Measurements from ENCODE around the gene VPS13A.

The VPS13A gene

GRCh38 chr9:77158772-77159513 is 18.4 kb upstream of the VPS13A start:
- WGBS (ENCODE audit: extremely low coverage, insufficient coverage, insufficient read length) = no CpG with 5 or more reads among the region's 6 CpGs

GRCh38 chr9:77161191-77161590 is 16.1 kb upstream of the VPS13A start:
- H3K4me3 ChIP-seq (ENCODE audit: low read depth, low read length) = no peak overlapping the region
- no peaks in the 10 kb centered on the region for H3K79me1 ChIP-seq (ENCODE audit: low read length)
- no peak overlapping the region for H3K23ac ChIP-seq (ENCODE audit: low read length)
- DNase-seq = no peak
- H4K91ac ChIP-seq (ENCODE audit: low read depth, low read length) = no peak overlapping the region
- no peak overlapping the region for H2BK5ac ChIP-seq (ENCODE audit: low read depth, low read length, poor library complexity)
- no peak overlapping the region for H4K12ac ChIP-seq (ENCODE audit: low read depth, low read length)
- H4K8ac ChIP-seq (ENCODE audit: low read depth, low read length) = no peak overlapping the region
- no peak overlapping the region for H3K4me2 ChIP-seq (ENCODE audit: low read length)
- H3K36me3 ChIP-seq (ENCODE audit: control insufficient read depth in 1 of 2, insufficient read depth in 2 of 2, low read length in 2 of 2) = no peaks in the 10 kb centered on the region
- H3K9ac ChIP-seq (ENCODE audit: low read length) = no peak overlapping the region
- no peaks in the 10 kb centered on the region for H3K27me3 ChIP-seq (ENCODE audit: insufficient read depth, low read length)
- WGBS (ENCODE audit: extremely low coverage, insufficient coverage, insufficient read length) = no CpG with 5 or more reads among the region's 3 CpGs
- H2BK12ac ChIP-seq (ENCODE audit: low read length) = no peak overlapping the region
- no peaks in the 10 kb centered on the region for H3K4me1 ChIP-seq (ENCODE audit: control insufficient read depth in 1 of 2, insufficient read depth in 2 of 2, low read length in 2 of 2)
- no peak overlapping the region for H2AFZ ChIP-seq (ENCODE audit: insufficient read depth, low read length, poor library complexity)
- no peak overlapping the region for H2BK120ac ChIP-seq (ENCODE audit: insufficient read depth, low read length, poor library complexity)
- no peak overlapping the region for H3K14ac ChIP-seq (ENCODE audit: low read length)
- H3K9me3 ChIP-seq (ENCODE audit: insufficient read depth, low read depth, low read length) = no peaks in the 10 kb centered on the region
- no peak overlapping the region for H2AK5ac ChIP-seq (ENCODE audit: low read length)
- no peaks in the 10 kb centered on the region for H3K79me2 ChIP-seq (ENCODE audit: control insufficient read depth, insufficient read depth, low read length, poor library complexity)
- no peak overlapping the region for H3K27ac ChIP-seq (ENCODE audit: low read depth, low read length)
- no peak overlapping the region for H3K4ac ChIP-seq (ENCODE audit: low read depth, low read length)
- H3K18ac ChIP-seq (ENCODE audit: low read length) = no peak overlapping the region

More at GRCh38 chr9:77158772-77159513, 18.4 kb upstream of the VPS13A start:
- Histone ChIP-seq H2BK120ac (ENCODE audit: insufficient read depth, low read length, poor library complexity) (no peak overlapping the region), H3K79me1 (ENCODE audit: low read length) (no peaks in the 10 kb centered on the region), H3K79me2 (ENCODE audit: control insufficient read depth, insufficient read depth, low read length, poor library complexity) (no peaks in the 10 kb centered on the region), H2AK5ac (ENCODE audit: low read length) (no peak overlapping the region), H2BK12ac (ENCODE audit: low read length) (no peak overlapping the region), H3K4me3 (ENCODE audit: low read depth, low read length) (no peak overlapping the region), H2BK5ac (ENCODE audit: low read depth, low read length, poor library complexity) (peak overlapping the region; percentile 31), H3K23ac (ENCODE audit: low read length) (no peak overlapping the region), H3K4me2 (ENCODE audit: low read length) (no peak overlapping the region), H3K36me3 (ENCODE audit: control insufficient read depth in 1 of 2, insufficient read depth in 2 of 2, low read length in 2 of 2) (no peaks in the 10 kb centered on the region), H3K14ac (ENCODE audit: low read length) (no peak overlapping the region), H4K8ac (ENCODE audit: low read depth, low read length) (peak overlapping the region; percentile 28), H2AFZ (ENCODE audit: insufficient read depth, low read length, poor library complexity) (no peak overlapping the region), H3K27me3 (ENCODE audit: insufficient read depth, low read length) (no peaks in the 10 kb centered on the region), H3K9me3 (ENCODE audit: insufficient read depth, low read depth, low read length) (no peaks in the 10 kb centered on the region), H3K9ac (ENCODE audit: low read length) (no peak overlapping the region), H3K27ac (ENCODE audit: low read depth, low read length) (no peak overlapping the region), H4K91ac (ENCODE audit: low read depth, low read length) (no peak overlapping the region), H4K12ac (ENCODE audit: low read depth, low read length) (no peak overlapping the region), H3K4ac (ENCODE audit: low read depth, low read length) (no peak overlapping the region), H3K4me1 (ENCODE audit: control insufficient read depth in 1 of 2, insufficient read depth in 2 of 2, low read length in 2 of 2) (no peaks in the 10 kb centered on the region), H3K18ac (ENCODE audit: low read length) (no peak overlapping the region)
- DNase-seq = peak in 1 of 2 donors; percentile 20

- H3K4me1 ChIP-seq (ENCODE audit: control insufficient read depth in 1 of 2, insufficient read depth in 2 of 2, low read length in 2 of 2) = no peaks in the 10 kb centered on the region
- no peak overlapping the region for H4K12ac ChIP-seq (ENCODE audit: low read depth, low read length)
- no peak overlapping the region for H3K23ac ChIP-seq (ENCODE audit: low read length)
- no peak overlapping the region for H3K9ac ChIP-seq (ENCODE audit: low read length)
- H2BK5ac ChIP-seq (ENCODE audit: low read depth, low read length, poor library complexity) = no peak overlapping the region
- no peak overlapping the region for H2BK120ac ChIP-seq (ENCODE audit: insufficient read depth, low read length, poor library complexity)
- no peaks in the 10 kb centered on the region for H3K79me1 ChIP-seq (ENCODE audit: low read length)
- H4K8ac ChIP-seq (ENCODE audit: low read depth, low read length) = no peak overlapping the region
- H3K79me2 ChIP-seq (ENCODE audit: control insufficient read depth, insufficient read depth, low read length, poor library complexity) = no peaks in the 10 kb centered on the region
- H3K14ac ChIP-seq (ENCODE audit: low read length) = no peak overlapping the region
- no peak overlapping the region for H4K91ac ChIP-seq (ENCODE audit: low read depth, low read length)
- no peak for DNase-seq
- H3K27me3 ChIP-seq (ENCODE audit: insufficient read depth, low read length) = no peaks in the 10 kb centered on the region
- WGBS (ENCODE audit: extremely low coverage, insufficient coverage, insufficient read length) = no CpG with 5 or more reads among the region's 1 CpG
- H2AK5ac ChIP-seq (ENCODE audit: low read length) = no peak overlapping the region
- no peak overlapping the region for H3K4ac ChIP-seq (ENCODE audit: low read depth, low read length)
- H3K4me2 ChIP-seq (ENCODE audit: low read length) = no peak overlapping the region
- no peak overlapping the region for H2AFZ ChIP-seq (ENCODE audit: insufficient read depth, low read length, poor library complexity)
- H2BK12ac ChIP-seq (ENCODE audit: low read length) = no peak overlapping the region
- no peak overlapping the region for H3K4me3 ChIP-seq (ENCODE audit: low read depth, low read length)
- no peaks in the 10 kb centered on the region for H3K9me3 ChIP-seq (ENCODE audit: insufficient read depth, low read depth, low read length)
- H3K18ac ChIP-seq (ENCODE audit: low read length) = no peak overlapping the region
- no peak overlapping the region for H3K27ac ChIP-seq (ENCODE audit: low read depth, low read length)
- H3K36me3 ChIP-seq (ENCODE audit: control insufficient read depth in 1 of 2, insufficient read depth in 2 of 2, low read length in 2 of 2) = no peaks in the 10 kb centered on the region
Observed at GRCh38 chr9:77161966-77162365, 15.4 kb upstream of the VPS13A start.

- Histone ChIP-seq H4K8ac (ENCODE audit: low read depth, low read length) (no peak overlapping the region), H3K9me3 (ENCODE audit: insufficient read depth, low read depth, low read length) (no peaks in the 10 kb centered on the region), H4K12ac (ENCODE audit: low read depth, low read length) (no peak overlapping the region), H3K36me3 (ENCODE audit: control insufficient read depth in 1 of 2, insufficient read depth in 2 of 2, low read length in 2 of 2) (no peaks in the 10 kb centered on the region), H4K91ac (ENCODE audit: low read depth, low read length) (no peak overlapping the region), H3K9ac (ENCODE audit: low read length) (no peak overlapping the region), H3K14ac (ENCODE audit: low read length) (no peak overlapping the region), H2BK5ac (ENCODE audit: low read depth, low read length, poor library complexity) (no peak overlapping the region), H3K4me2 (ENCODE audit: low read length) (no peak overlapping the region), H3K4ac (ENCODE audit: low read depth, low read length) (no peak overlapping the region), H3K79me2 (ENCODE audit: control insufficient read depth, insufficient read depth, low read length, poor library complexity) (no peaks in the 10 kb centered on the region), H2BK120ac (ENCODE audit: insufficient read depth, low read length, poor library complexity) (no peak overlapping the region), H3K79me1 (ENCODE audit: low read length) (no peaks in the 10 kb centered on the region), H3K4me1 (ENCODE audit: control insufficient read depth in 1 of 2, insufficient read depth in 2 of 2, low read length in 2 of 2) (no peaks in the 10 kb centered on the region), H2AFZ (ENCODE audit: insufficient read depth, low read length, poor library complexity) (no peak overlapping the region), H3K18ac (ENCODE audit: low read length) (no peak overlapping the region), H3K27ac (ENCODE audit: low read depth, low read length) (no peak overlapping the region), H3K4me3 (ENCODE audit: low read depth, low read length) (no peak overlapping the region), H2BK12ac (ENCODE audit: low read length) (no peak overlapping the region), H3K23ac (ENCODE audit: low read length) (no peak overlapping the region), H3K27me3 (ENCODE audit: insufficient read depth, low read length) (no peaks in the 10 kb centered on the region), H2AK5ac (ENCODE audit: low read length) (no peak overlapping the region)
- DNase-seq = no peak
- whole genome bisulfite sequencing (ENCODE audit: extremely low coverage, insufficient coverage, insufficient read length) = no CpG with 5 or more reads among the region's 4 CpGs
Observed at GRCh38 chr9:77162366-77162765, 15.0 kb upstream of the VPS13A start.

All from trophoblast cell (in vitro differentiated cells and primary cell).